Limb (tissue), 2 donors: Measurements from ENCODE around the gene PAFAH2.

Experiments
- DNase-seq, 2 donors: peaks; one replicate each; pipeline ENCODE4 v3.0.0-alpha.2; 2016; ENCODE audit errors: extremely low spot score in 2 of 2

Gene PAFAH2

GRCh38 chr1:26014179-26014578, 16.3 kb upstream of the PAFAH2 start:
- DNase-seq: no peak

DNA sequence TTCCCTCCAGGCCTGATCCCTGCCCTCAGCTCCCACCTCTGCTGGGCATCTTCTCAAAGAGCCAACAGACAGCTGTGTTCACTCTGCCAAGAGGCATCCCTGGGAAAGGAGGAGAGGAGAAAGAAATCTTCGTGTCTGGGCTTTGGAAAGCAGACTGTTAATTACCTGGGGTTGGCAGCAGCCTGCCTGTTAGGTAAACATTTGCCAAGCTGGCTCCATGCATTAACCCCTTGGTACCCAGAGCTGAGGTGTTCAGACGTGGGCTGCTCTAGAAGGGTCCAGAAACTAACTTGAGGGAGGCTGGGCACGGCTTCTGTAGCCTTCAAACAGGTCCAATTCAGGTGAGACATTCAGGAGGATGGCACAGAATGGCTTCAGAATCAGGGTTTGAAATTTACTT, 15.0 kb upstream of the PAFAH2 start:
- no peak for DNase-seq

DNA sequence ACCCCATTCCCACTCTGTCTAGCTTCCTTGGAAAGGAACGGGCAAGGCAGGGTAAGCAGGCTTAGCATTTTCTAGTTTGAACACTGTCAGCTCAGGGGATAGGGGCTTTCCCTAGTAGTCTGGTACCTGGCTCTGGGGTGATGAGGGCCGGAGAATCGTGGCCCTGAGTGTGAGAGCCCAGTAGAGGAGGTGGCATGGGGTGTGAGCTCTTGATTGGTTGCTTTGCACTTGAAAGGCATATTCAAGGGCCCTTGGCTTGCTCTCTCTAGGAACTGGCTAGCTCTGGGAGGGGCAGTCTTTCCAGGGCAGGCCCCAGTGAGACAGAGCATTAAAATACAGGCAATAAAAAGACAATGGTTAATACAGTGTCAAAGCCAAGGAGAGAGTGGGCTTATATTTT, 13.0 kb upstream of the PAFAH2 start:
- no peak for DNase-seq

GRCh38 chr1:26009796-26010447, 12.1 kb upstream of the PAFAH2 start:
- DNase-seq: no peak

- no peak for DNase-seq
Measured at GRCh38 chr1:26006710-26007109, 8.8 kb upstream of the PAFAH2 start.

DNA sequence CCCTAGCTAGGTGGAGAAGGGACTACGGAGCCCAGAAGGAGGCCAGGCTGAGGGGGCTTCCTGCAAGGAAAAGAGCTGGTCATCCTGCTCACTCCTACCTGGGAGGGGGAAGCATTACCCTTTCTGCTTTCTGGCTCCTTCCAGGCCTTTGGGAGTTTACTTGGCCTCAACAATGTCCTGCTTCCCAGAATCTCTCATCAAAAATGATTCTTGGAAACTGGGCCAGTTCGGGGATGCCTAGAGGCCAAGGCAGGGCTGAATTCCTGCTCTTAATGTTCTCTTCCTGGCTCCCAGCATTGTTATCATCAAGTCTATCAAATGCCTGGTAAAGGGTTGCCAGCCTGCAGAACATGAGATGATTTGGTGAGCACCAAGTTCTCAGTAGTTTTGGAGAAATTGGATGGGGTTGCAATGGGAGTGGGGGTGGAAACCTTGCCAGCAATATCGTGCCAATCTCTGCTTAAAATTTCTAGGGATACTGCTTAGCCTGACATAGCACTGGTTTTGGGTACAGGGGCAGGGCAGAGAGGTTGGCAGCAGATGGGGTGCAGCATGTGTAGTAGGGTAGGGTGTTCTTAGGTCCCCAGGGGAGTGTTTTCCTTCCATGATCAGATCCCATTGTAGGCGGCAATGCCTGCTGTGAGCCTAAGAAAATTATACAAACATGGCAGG, 7.7 kb upstream of the PAFAH2 start:
- no peak for DNase-seq

- no peak for DNase-seq
Measured at GRCh38 chr1:26003756-26004155, 5.9 kb upstream of the PAFAH2 start.

DNA sequence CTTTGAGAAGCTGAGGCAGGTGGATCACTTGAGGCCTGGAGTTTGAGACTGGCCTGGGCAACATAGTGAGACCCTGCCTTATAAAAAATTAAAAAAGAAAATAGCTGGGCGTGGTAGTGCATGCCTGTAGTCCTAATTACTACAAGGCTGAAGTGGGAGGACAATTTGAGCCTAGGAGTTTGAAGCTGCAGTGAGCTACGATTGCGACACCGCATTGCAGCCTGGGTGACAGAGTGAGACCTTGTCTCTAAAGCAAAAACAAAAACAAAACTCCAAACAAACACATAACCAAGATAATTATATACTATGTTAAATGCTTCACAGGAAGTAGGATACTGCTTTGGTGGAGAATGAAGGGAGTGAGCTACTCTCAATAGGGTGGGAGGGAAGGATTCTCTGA, 5.4 kb upstream of the PAFAH2 start:
- DNase-seq: no peak

DNA sequence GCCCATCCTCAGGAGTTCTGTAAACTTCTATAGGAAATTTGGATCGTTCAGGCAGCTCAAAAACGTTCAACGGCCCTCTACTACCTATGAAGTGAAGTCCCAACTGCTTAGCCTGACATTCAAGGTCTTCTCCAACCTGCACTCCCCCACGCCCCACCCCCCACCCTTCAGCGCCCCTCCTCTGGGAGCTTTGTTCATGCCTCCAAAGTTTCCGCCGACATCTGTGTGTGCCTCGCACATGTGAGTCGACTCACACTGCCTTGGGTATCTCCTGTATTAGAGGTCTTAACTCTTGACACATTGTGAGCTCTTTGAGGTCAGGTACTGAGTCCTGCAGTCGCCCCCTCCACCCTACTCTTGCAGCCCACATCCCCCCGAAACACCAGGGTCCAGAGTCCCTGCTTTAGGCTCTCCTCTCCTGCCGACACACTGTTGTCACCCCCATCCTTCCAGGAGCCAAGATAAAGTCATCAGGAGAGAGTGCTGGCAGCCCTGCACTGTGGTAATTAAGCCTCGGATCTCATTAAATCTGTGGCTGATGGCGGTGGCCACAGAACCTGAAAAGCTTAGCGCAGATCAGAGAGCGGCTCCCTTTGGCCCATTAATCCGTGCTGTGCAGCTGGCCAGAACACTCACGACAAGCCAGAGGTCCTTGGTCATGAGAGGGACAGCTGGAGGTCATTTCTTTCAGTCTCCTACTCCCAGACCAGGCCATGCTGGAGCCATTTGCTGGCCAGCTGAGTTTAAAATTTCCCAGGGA, 1.4 kb upstream of the PAFAH2 start:
- no peak for DNase-seq

GRCh38 chr1:25996966-25997827, 666 bp downstream of the PAFAH2 start:
- peak in 1 of 2 donors; percentile 31 for DNase-seq

DNA sequence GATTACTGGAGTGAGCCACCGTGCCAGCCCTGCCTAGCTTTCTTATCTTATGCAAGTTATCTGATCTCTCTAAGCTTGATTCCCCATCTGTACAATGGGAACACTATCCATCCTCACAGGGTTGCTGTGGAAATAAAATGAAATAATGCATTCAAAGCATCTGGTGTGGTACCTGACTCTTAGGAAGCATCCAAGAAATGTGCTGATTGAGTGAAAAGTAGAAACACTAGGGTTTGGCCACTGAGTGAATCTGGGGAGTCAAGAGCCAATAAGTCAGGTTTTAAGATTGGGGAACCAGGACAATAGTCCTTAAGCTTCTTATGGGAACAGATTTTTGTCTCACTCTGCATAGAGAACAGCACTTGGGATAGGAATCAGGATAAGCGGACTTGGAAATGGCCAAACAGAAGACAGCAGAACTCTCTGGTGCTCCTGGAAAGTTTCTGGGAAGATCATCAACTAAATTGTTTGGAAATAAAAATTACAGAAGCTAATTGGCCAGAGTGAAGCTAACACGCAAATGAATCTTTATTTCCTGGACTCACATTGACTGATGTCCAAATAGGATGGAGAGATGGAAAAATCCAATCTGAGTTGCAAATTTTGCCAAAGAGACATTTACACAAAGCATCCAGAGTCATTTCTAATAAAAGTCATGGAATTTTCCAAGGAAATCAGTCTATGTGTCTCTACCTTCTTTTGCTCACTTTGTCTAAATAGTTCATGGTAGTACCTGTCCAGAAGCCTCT, 3.3 kb downstream of the PAFAH2 start:
- no peak for DNase-seq

DNA sequence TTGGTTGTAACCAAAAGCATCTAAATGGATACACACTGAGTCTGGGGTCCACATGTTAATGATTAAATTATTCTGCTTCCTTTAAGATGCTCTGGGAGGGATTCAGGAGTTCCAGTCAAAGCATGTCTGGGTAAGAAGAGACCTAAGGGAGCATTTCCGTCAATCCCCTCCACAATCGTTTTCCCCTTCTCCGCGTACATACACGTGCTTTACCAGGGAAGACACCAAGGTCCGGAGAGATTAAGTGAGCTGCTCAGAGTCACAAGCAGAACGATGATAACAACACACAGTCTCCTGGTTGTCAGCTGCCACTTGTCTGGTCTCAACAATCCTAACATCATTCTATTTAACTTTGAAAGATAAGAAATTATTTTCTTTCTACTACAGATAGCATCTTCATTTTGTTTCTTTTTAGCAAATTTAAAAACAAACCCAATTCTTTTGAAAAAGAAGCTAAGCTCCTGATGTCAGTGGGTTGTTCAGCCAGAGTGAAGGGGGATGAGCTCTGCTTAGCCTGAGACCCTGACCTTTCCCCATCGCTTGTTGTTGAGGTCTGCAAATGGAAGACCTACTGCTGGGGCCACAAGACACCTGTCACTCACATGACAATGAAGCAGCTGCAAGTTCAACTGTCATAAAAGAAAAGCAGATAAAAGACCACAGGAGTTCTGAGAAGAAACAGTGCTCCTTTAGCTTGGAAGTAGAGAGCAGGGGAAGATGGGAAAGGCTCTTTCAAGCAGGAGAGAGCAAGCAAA, 4.5 kb downstream of the PAFAH2 start:
- DNase-seq: no peak

GRCh38 chr1:25992689-25993171, 5.1 kb downstream of the PAFAH2 start:
- no peak for DNase-seq

- DNase-seq: no peak
Measured at GRCh38 chr1:25991937-25992688, 5.8 kb downstream of the PAFAH2 start.

DNA sequence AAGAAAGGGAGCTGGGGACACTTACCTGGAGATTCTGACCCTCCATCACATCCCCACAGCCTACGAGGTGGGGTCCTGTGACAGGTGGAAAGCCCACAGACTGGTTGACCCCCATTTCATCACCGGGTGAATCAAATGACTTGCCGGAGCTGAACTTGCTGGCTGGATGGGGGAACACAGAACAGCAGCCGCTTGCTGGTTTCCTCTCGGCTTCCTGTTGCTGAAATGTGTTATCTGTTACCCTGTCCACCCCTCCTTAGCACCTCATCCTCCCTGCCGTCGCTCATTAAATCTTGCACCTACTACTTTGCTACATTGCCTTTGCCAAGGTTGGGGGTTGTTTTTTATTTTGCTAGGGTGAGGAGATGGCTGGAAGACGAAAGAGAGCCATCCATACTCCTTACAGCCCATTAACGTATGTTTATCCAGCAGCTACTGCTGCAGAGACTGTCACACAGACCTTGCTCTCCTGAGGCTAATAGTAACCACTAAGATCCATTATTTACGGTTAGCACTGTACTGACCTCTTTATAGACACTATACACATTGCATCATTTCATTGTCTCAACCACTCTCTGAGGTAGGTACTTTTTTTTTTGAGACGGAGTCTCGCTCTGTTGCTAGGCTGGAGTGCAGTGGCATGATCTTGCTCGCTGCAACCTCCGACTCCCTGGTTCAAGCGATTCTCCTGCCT, 7.0 kb downstream of the PAFAH2 start:
- DNase-seq: no peak

GRCh38 chr1:25990251-25990650, 7.6 kb downstream of the PAFAH2 start:
- no peak for DNase-seq

GRCh38 chr1:25989440-25990234, 8.2 kb downstream of the PAFAH2 start:
- no peak for DNase-seq

GRCh38 chr1:25987951-25988350, 9.9 kb downstream of the PAFAH2 start:
- no peak for DNase-seq
